Psoas muscle (tissue), 8 donors: Measurements from ENCODE around the gene TEX19. TPM values are rescaled to one million over a fixed set of nuclear protein-coding genes. Genes with fewer than 3 reads are reported as not detected.

ENCODE experiments used
- ATAC-seq, 4 donors: fragments of 200-7000 bp; cut with Tn5 transposase; one replicate each; pipeline ENCODE4 v1.9.1; 2020; ENCODE audit warnings: moderate library complexity in 3 of 4, mild to moderate bottlenecking in 2 of 4
- DNase-seq, 2 donors: peaks; one replicate each; pipeline ENCODE4 v3.0.0-alpha.2; 2020
- H3K27ac ChIP-seq: fragments of 200-600 bp; one replicate; pipeline ENCODE4 v1.8.0; 2022
- H3K27me3 ChIP-seq, 3 donors: fragments of 200-600 bp in 1 of 3; one replicate each; pipeline versions ENCODE4 v1.6.1 to v1.8.0; 2013 to 2022; ENCODE audit warnings: low read length in 2 of 3, mild to moderate bottlenecking in 2 of 3, moderate library complexity in 1 of 3; ENCODE audit not compliant: insufficient read depth in 3 of 3
- H3K36me3 ChIP-seq, 2 donors: fragments of 200-600 bp in 1 of 2; one replicate each; pipeline versions ENCODE4 v1.6.1 to v1.8.0; 2013 to 2022; ENCODE audit warnings: low read depth in 1 of 2, mild to moderate bottlenecking in 1 of 2, moderate library complexity in 1 of 2; ENCODE audit not compliant: insufficient read depth in 1 of 2
- H3K4me1 ChIP-seq: fragments of 200-600 bp; one replicate; pipeline ENCODE4 v1.8.0; 2022
- H3K4me3 ChIP-seq: fragments of 200-600 bp; one replicate; pipeline ENCODE4 v1.8.0; 2022; ENCODE audit warnings: mild to moderate bottlenecking
- H3K9me3 ChIP-seq: fragments of 200-600 bp; one replicate; pipeline ENCODE4 v1.8.0; 2022
- CTCF ChIP-seq: fragments of 200-600 bp; IDR thresholded peaks from one replicate; pipeline ENCODE4 v1.8.0; 2022; ENCODE audit warnings: antibody characterized with exemption
- WGBS, 3 donors: extraction: QIAGEN DNeasy Blood & Tissue Kit; methylation state at CpG; one replicate each; pipeline versions ENCODE4 v1.1.6 to v1.1.7; 2013; 5-methylcytosine and 5-hydroxymethylcytosine counted together
- intact Hi-C, 2 donors: fragments of 100-400 bp; cut with DNase I; formaldehyde crosslinking; loops; one replicate each; pipeline versions ENCODE4 v1.11.0 to v1.14.2; 2022
- polyA plus RNA-seq, 3 donors: library from polyadenylated mRNA; stranded (reverse); fragments of 200-250 nt; gene quantifications; one replicate each; pipeline ENCODE4 v1.2.3, GENCODE V29; 2013
- total RNA-seq, 4 donors: library from RNA; stranded (reverse); fragmentation: NEBNext Ultra II Directional in 2 of 4; extraction: Animal tissue kit (Norgen Biotek cat#: 25700) in 2 of 4; gene quantifications; one replicate each; pipeline versions ENCODE4 v1.2.1 to v1.2.4, GENCODE V29; 2021 to 2023
- donor health status: healthy with polysubstance abuse.
- donor health status: DM: no; HTN: no; CAD: no; lungs with moderate emphysema.
- donor health status: Bipolar disorder and iron deficiency.
- donor health status: healthy.
- donor health status: DM: yes; HTN: yes; CAD: no.
- donor health status: DM: no; HTN: no; CAD: no.
- donor health status: DM: no; HTN: no; CAD: no.
- donor health status: DM: yes; HTN: yes; CAD: no.

TEX19 gene
- total and polyA plus RNA-seq, 7 donors = 0.07 to 0.35 (median 0.17) TPM; not detected in 2

- Histone ChIP-seq H3K4me1 (no peaks in the 10 kb centered on the region), H3K4me3 (no peak overlapping the region), H3K36me3 (no peaks in the 10 kb centered on the region), H3K27me3 (peaks cover 0 to 18% (median 5%) of the 10 kb centered on the region in 3 donors), H3K9me3 (no peaks in the 10 kb centered on the region), H3K27ac (no peak overlapping the region)
- WGBS, 3 donors = 73 to 85% (median 79%) methylated on average over 8 of the region's 8 CpGs
- TF ChIP-seq CTCF = no peak
- DNase-seq (peak in 1 of 2 donors; percentile 23), ATAC-seq (no peak)
- intact Hi-C loops = loop anchor here (2.0 to 10.0 kb wide), 4 partner anchors 61 to 424 kb away; no protein-coding TSS in a partner anchor
These were observed 5.6 kb upstream of the TEX19 start for GRCh38 chr17:82353484-82353883.

- peaks cover 4 to 23% (median 5%) of the 10 kb centered on the region in 3 donors for H3K27me3 ChIP-seq
- ATAC-seq (no peak), DNase-seq (no peak)
- no peaks in the 10 kb centered on the region for H3K4me1 ChIP-seq
- no peak overlapping the region for H3K4me3 ChIP-seq
- no peaks in the 10 kb centered on the region for H3K36me3 ChIP-seq
- TF ChIP-seq CTCF = no peak
- H3K27ac ChIP-seq = no peak overlapping the region
- intact Hi-C loops = loop anchor here (2.0 to 10.0 kb wide), 4 partner anchors 50 to 422 kb away; no protein-coding TSS in a partner anchor
- H3K9me3 ChIP-seq = no peaks in the 10 kb centered on the region
- 82 to 90% (median 86%) methylated on average over 6 to 7 of the region's 7 CpGs for WGBS, 3 donors
These were observed 4.2 kb upstream of the TEX19 start for GRCh38 chr17:82354804-82355308.

- Histone ChIP-seq H3K4me3 (no peak overlapping the region), H3K27ac (no peak overlapping the region), H3K9me3 (no peaks in the 10 kb centered on the region), H3K36me3 (no peaks in the 10 kb centered on the region), H3K4me1 (no peaks in the 10 kb centered on the region), H3K27me3 (peaks cover 3 to 23% (median 4%) of the 10 kb centered on the region in 3 donors)
- DNase-seq (no peak), ATAC-seq (no peak)
- intact Hi-C loops = loop anchor here (2.0 to 10.0 kb wide), 2 partner anchors 49 to 199 kb away; no protein-coding TSS in a partner anchor
- no peak for TF ChIP-seq CTCF
- WGBS, 3 donors = 44 to 63% (median 50%) methylated on average over 11 of the region's 11 CpGs
These were observed 3.1 kb upstream of the TEX19 start for GRCh38 chr17:82355770-82356427.

GRCh38 chr17:82356845-82357355, 2.1 kb upstream of the TEX19 start:
- no peak for TF ChIP-seq CTCF
- Histone ChIP-seq H3K27me3 (peaks cover 3 to 23% (median 4%) of the 10 kb centered on the region in 3 donors), H3K9me3 (no peaks in the 10 kb centered on the region), H3K4me1 (no peaks in the 10 kb centered on the region), H3K36me3 (no peaks in the 10 kb centered on the region), H3K27ac (no peak overlapping the region), H3K4me3 (no peak overlapping the region)
- ATAC-seq (peak in 3 of 4 donors; percentile 18 to 51 (median 34)), DNase-seq (no peak)
- WGBS, 3 donors = 17 to 35% (median 19%) methylated on average over 20 of the region's 20 CpGs
- intact Hi-C loops = loop anchor here in 1 of 2 donors (10.0 kb wide), 1 partner anchor 198 kb away; no protein-coding TSS in a partner anchor
